Peyer's patch (tissue), 4 donors: ENCODE measurements around the gene ZNF441.

ENCODE experiments used
- CTCF ChIP-seq, 6 experiments: fragments of 450-650 bp in 4 of 6; fragments of 200-600 bp in 2 of 6; sonication (generic) in 1 of 6; IDR thresholded peaks; one replicate each; pipeline ENCODE4 v1.5.1; 2017 to 2019; ENCODE audit warnings: antibody characterized with exemption in 6 of 6, mild to moderate bottlenecking in 3 of 6, moderate library complexity in 1 of 6
- POLR2A ChIP-seq, 2 donors: fragments of 450-650 bp; IDR thresholded peaks; one replicate each; pipeline ENCODE4 v1.5.1; 2017; ENCODE audit warnings: antibody characterized with exemption in 2 of 2, mild to moderate bottlenecking in 2 of 2, moderate library complexity in 2 of 2

DNA sequence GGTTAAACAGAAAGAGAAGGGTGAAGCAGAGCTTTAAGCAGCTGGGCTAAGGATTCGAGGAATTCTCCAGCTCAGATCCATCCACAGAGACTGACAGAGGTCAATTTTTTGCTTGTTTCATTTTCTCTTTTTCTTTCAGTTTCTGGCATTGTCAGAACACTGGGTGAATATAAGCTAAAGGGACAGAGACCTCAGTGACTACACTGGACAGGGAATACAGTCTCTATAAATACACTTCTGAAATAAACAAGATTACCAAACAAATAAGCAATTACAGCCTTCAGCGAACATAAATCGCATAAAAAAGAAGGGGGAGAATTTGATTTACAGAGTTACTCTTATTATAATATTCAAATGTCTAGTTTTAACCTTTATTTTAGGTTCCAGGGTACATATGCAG is 3.7 kb upstream of the ZNF441 start:
- no peak for TF ChIP-seq CTCF (IDR thresholded peaks at IDR 0.05)
- TF ChIP-seq POLR2A (IDR thresholded peaks at IDR 0.05) = no peak
